GM13976 (cell line): ENCODE data around the gene ASB14.

Experiments
- DNase-seq: peaks from one replicate; pipeline ENCODE4 v3.0.0; 2012; ENCODE audit warnings: low spot score
- in situ Hi-C: fragments of 300-500 bp; cut with MboI; formaldehyde crosslinking; loops from one replicate; pipeline ENCODE4 v1.12.0; 2022; ENCODE audit warnings: low sequenced_read_pairs, mixed read lengths, inconsistent platforms; ENCODE audit not compliant: unreplicated experiment
- TF ChIP-seq, protein P1 (sequence below): IDR thresholded peaks from 2 replicates; pipeline ENCODE4 v1.5.1; 2012; ENCODE audit warnings: borderline replicate concordance, mild to moderate bottlenecking; ENCODE audit not compliant: insufficient read depth; ENCODE audit errors: extremely low read depth, missing control alignments, control extremely low read depth

Gene ASB14

GRCh38 chr3:57227930-57228751 is 64.3 kb downstream of the ASB14 start:
- DNase-seq, result peak; percentile 50
- TF ChIP-seq, protein P1, sequence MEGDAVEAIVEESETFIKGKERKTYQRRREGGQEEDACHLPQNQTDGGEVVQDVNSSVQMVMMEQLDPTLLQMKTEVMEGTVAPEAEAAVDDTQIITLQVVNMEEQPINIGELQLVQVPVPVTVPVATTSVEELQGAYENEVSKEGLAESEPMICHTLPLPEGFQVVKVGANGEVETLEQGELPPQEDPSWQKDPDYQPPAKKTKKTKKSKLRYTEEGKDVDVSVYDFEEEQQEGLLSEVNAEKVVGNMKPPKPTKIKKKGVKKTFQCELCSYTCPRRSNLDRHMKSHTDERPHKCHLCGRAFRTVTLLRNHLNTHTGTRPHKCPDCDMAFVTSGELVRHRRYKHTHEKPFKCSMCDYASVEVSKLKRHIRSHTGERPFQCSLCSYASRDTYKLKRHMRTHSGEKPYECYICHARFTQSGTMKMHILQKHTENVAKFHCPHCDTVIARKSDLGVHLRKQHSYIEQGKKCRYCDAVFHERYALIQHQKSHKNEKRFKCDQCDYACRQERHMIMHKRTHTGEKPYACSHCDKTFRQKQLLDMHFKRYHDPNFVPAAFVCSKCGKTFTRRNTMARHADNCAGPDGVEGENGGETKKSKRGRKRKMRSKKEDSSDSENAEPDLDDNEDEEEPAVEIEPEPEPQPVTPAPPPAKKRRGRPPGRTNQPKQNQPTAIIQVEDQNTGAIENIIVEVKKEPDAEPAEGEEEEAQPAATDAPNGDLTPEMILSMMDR, result no peak
- in situ Hi-C loops, result no loop called here

DNA sequence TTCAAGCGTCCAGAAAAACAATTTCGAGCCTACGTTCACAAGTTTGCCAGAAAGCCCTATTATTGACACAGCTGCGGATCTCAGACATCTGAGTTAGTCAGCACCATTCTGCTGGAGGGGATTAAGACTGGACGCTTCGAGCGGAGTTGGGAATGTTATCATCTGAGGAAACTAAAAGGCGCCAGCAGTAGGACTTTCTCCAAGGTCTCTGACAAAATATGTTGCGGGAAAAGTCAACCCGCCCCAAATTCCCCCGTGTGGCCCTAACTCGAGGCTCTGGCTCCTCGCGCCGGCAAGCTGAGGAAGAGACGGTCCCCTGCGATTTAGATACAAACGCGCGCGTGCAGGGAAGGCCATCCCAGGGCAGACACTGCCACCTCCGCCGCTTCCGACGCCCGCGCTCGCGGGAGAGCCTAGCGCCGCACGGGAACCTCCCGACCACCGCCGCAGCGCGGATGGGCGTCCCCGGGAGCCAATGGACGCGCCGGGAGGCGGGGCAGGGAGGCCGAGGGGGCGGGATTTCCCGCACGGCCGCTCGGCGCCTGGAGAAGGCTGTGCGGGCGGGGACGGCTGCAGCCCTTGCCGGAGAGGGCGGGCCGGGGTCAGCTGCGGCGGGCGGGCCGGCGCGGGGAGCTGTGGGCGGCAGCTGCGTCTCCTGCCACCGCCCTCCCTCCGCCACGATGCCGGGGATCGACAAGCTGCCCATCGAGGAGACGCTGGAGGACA is 65.1 kb downstream of the ASB14 start, which contains the start of gene APPL1:
Gene APPL1 (plus strand): TSS at position 526 of the 726 bp plus-strand sequence. CDS start 155 bp downstream, at position 681.
- DNase-seq, result peak; percentile 99
- in situ Hi-C loops, result no loop called here
- TF ChIP-seq, protein P1, result no peak

DNA sequence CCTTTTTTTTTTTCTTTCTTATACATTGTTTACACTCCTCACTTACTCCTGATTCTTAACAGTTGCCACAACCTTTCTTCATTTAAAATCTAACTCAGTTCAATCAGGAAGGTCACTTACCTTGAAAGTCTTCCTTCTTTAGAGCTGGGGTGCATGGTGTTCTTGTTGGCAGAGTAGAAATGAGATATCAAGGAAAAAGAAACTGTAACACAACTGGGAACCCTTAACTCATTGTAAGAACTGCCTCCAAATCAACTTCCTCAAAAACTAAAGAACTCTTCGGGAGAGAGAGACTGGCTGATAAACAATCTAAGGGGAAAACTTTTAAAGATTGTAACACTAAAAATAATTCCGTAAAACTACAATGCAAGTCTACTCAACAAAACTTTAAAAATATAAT is 66.3 kb downstream of the ASB14 start:
- DNase-seq, result peak; percentile 18
- in situ Hi-C loops, result no loop called here
- TF ChIP-seq, protein P1, result no peak

GRCh38 chr3:57224856-57225255 is 67.6 kb downstream of the ASB14 start:
- in situ Hi-C loops, result no loop called here
- DNase-seq, result no peak
- TF ChIP-seq, protein P1, result no peak

DNA sequence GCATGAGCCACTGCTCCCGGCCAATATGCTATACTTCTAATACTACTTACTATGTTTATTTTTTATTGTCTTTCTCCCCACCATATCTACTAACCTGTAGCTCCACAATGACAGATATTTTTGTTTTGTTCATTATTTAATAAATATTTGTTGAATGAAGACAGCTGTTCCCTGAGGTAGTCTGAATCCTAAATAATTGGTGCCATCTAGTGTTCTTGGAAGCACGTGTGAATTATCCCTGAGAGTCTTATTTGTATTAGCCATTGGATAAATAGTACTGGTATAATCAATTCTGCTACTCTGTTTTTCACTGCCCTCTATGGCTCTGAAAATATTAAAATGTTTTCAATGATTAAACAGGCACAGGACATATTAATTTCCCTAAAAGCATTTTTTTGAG is 70.6 kb downstream of the ASB14 start:
- TF ChIP-seq, protein P1, result no peak
- in situ Hi-C loops, result no loop called here
- no peak for DNase-seq
